HG03095 (cell line): ENCODE measurements around the gene SLC16A10.
"Not testable (repeated sequence)": the region's sequence is repeated elsewhere in the genome, so short reads cannot be mapped to it uniquely, and the experiment has no call there.

Experiments
- ATAC-seq: cut with Tn5 transposase; IDR thresholded peaks from one replicate; pipeline ENCODE4 v1.9.1; 2021; ENCODE audit warnings: moderate library complexity; ENCODE audit not compliant: unreplicated experiment

Gene SLC16A10

GRCh38 chr6:111131018-111131417 lies 43.7 kb downstream of the SLC16A10 start:
- not testable (repeated sequence) for ATAC-seq

- ATAC-seq = not testable (repeated sequence)
Observed at GRCh38 chr6:111132669-111133068, 45.4 kb downstream of the SLC16A10 start.

GRCh38 chr6:111134236-111134869 lies 47.0 kb downstream of the SLC16A10 start:
- ATAC-seq = not testable (repeated sequence)

- not testable (repeated sequence) for ATAC-seq
Observed at GRCh38 chr6:111137489-111138093, 50.3 kb downstream of the SLC16A10 start.

- no peak for ATAC-seq
Observed at GRCh38 chr6:111147440-111147839, 60.1 kb downstream of the SLC16A10 start.

- no peak for ATAC-seq
Observed at GRCh38 chr6:111148110-111148509, 60.8 kb downstream of the SLC16A10 start.

- ATAC-seq = no peak
Observed at GRCh38 chr6:111150577-111150976, 63.3 kb downstream of the SLC16A10 start.

- no peak for ATAC-seq
Observed at GRCh38 chr6:111154981-111155380, 67.7 kb downstream of the SLC16A10 start.

- ATAC-seq = no peak
Observed at GRCh38 chr6:111157412-111157811, 70.1 kb downstream of the SLC16A10 start.

GRCh38 chr6:111159633-111160032 lies 72.3 kb downstream of the SLC16A10 start:
- no peak for ATAC-seq

- no peak for ATAC-seq
Observed at GRCh38 chr6:111161650-111162049, 74.3 kb downstream of the SLC16A10 start.

- ATAC-seq = no peak
Observed at GRCh38 chr6:111162504-111162903, 75.2 kb downstream of the SLC16A10 start.

- no peak for ATAC-seq
Observed at GRCh38 chr6:111171577-111172400, 84.5 kb downstream of the SLC16A10 start.

- ATAC-seq = no peak
Observed at GRCh38 chr6:111172563-111172962, 85.3 kb downstream of the SLC16A10 start.

- ATAC-seq = no peak
Observed at GRCh38 chr6:111173341-111173740, 86.0 kb downstream of the SLC16A10 start.

- ATAC-seq = no peak
Observed at GRCh38 chr6:111173946-111174345, 86.6 kb downstream of the SLC16A10 start.

- ATAC-seq = no peak
Observed at GRCh38 chr6:111175109-111175508, 87.8 kb downstream of the SLC16A10 start.

GRCh38 chr6:111176038-111176759 lies 88.9 kb downstream of the SLC16A10 start:
- ATAC-seq = no peak

GRCh38 chr6:111176760-111177099 lies 89.4 kb downstream of the SLC16A10 start:
- ATAC-seq = no peak

- ATAC-seq = no peak
Observed at GRCh38 chr6:111177131-111177530, 89.8 kb downstream of the SLC16A10 start.
